PFSK-1 (cell line): Measurements from ENCODE around the gene CYP17A1.

Experiments
- FOXP2 ChIP-seq: optimal IDR thresholded peaks from 2 replicates; pipeline ENCODE3; 2011; ENCODE audit warnings: borderline replicate concordance, control low read depth, inconsistent platforms; ENCODE audit not compliant: insufficient read depth; ENCODE audit errors: extremely low read length, extremely low read depth
- POLR2AphosphoS5 ChIP-seq: IDR thresholded peaks from 2 replicates; pipeline ENCODE4 v1.6.1; 2012; ENCODE audit warnings: low read depth, mild to moderate bottlenecking, control low read depth, low read length, moderate library complexity
- SIN3A ChIP-seq: IDR thresholded peaks from 2 replicates; pipeline ENCODE4 v1.6.1; 2012; ENCODE audit warnings: mild to moderate bottlenecking, low read length, moderate library complexity, borderline replicate concordance; ENCODE audit not compliant: insufficient read depth
- TAF1 ChIP-seq: IDR thresholded peaks from 2 replicates; pipeline ENCODE4 v1.6.1; 2012; ENCODE audit warnings: low read length, control low read depth, borderline replicate concordance; ENCODE audit not compliant: insufficient read depth
- TF ChIP-seq, protein P1 (sequence below), 2 experiments: IDR thresholded peaks; 2 replicates each; pipeline versions ENCODE4 v1.6.1 to v1.8.0; 2011 to 2012; ENCODE audit warnings: low read depth in 2 of 2, low read length in 2 of 2, control low read depth in 1 of 2, inconsistent platforms in 1 of 2, mild to moderate bottlenecking in 1 of 2, moderate library complexity in 1 of 2; ENCODE audit not compliant: insufficient read depth in 1 of 2

CYP17A1 gene

DNA sequence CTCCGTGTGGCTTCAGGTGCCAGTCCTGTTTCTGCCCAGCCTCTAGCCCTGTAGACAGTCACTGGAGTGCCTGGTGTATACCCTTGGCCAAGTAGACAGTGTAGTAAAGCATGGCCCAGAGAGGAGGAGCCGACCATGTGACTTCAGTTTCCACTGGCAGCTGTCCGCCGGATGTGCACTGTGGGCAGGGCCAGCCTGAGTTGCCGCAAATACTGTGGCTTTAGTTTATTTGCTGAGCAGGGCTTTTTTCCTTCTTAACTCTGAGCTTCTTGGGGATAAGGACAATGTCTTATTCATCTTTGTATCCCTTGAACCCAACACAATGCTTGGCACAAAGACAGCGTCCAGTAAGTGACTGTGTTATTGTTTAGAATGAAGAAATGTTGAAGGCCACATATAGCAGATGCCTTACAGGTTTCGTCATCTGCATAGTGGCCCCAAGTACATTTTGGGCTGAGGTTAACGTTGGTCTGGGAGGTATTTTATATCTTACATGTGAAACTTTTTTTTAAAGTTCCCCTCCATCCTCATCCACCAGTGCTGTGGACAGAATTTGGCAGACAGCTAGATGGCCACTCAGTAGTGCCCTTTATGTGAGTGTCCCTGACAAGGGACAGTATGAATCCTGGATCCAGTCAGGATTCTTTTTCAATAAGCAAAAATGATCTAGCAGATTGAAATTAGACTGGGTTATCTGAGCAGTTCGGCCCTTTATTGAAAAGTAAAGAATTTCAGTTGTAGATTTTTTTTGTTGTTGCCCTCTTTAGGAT is 40.6 kb downstream of the CYP17A1 start:
- TF ChIP-seq POLR2AphosphoS5 = no peak
- no peak for TF ChIP-seq TAF1
- TF ChIP-seq, protein P1, sequence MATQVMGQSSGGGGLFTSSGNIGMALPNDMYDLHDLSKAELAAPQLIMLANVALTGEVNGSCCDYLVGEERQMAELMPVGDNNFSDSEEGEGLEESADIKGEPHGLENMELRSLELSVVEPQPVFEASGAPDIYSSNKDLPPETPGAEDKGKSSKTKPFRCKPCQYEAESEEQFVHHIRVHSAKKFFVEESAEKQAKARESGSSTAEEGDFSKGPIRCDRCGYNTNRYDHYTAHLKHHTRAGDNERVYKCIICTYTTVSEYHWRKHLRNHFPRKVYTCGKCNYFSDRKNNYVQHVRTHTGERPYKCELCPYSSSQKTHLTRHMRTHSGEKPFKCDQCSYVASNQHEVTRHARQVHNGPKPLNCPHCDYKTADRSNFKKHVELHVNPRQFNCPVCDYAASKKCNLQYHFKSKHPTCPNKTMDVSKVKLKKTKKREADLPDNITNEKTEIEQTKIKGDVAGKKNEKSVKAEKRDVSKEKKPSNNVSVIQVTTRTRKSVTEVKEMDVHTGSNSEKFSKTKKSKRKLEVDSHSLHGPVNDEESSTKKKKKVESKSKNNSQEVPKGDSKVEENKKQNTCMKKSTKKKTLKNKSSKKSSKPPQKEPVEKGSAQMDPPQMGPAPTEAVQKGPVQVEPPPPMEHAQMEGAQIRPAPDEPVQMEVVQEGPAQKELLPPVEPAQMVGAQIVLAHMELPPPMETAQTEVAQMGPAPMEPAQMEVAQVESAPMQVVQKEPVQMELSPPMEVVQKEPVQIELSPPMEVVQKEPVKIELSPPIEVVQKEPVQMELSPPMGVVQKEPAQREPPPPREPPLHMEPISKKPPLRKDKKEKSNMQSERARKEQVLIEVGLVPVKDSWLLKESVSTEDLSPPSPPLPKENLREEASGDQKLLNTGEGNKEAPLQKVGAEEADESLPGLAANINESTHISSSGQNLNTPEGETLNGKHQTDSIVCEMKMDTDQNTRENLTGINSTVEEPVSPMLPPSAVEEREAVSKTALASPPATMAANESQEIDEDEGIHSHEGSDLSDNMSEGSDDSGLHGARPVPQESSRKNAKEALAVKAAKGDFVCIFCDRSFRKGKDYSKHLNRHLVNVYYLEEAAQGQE (IDR thresholded peaks at IDR 0.05; ENCODE audit: insufficient read depth in 1 of 2, low read depth in 2 of 2, low read length in 2 of 2) = 0 out of 4 replicates have a peak, but pooled peaks of 1 of the 2 experiments have one; percentile 13
- peak; percentile 68; the same call in 1 of the 2 replicates for TF ChIP-seq SIN3A

DNA sequence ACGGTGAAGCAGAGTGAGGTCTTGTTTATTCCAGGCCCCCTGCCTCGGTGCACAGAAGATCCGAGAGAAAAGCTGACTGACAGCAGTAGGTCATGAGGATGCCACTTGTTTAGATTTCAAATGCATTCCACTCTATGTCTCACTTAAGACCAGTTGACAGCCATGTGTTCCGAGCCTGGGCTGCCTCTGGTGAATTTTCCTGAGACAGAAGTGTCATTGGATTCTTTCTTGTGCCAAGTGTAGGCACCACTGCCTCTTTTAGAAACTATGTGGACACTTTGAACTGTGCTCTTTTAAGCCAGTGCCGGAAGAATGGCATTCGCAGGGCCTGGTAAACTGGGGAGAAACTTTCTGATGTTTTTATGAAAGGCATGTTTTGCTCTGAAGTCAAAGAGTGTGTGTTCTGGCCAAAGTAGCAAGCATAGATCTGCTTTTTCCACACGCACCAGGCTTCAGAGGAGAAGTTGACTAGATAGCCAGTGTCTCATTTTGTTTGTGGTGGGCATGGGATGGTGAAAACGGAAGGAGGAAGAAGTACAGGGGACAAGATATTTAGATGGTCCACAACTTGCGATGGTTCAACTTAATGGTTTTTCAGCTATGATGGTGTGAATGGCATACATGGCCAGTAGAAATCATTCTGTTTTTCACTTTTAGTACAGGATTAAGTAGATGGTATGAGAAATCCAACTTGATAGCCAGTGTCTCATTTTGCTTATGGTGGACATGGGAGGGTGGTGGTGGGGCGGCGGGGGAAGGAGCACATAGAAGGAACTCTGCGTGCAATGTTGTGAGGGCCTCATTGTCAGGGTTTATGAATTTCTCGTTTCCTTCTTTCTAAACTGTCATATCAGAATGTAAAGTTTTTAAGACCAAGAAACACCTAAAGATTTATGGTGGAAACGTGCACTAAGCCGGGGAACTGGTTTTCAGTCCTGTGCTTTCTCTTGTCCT is 41.5 kb downstream of the CYP17A1 start:
- TF ChIP-seq SIN3A (no peak), FOXP2 (no peak), TAF1 (no peak), POLR2AphosphoS5 (no peak)
- TF ChIP-seq, protein P1 (IDR thresholded peaks at IDR 0.05; ENCODE audit: insufficient read depth in 1 of 2, low read depth in 2 of 2, low read length in 2 of 2) = no peak

- TF ChIP-seq, protein P1 (IDR thresholded peaks at IDR 0.05; ENCODE audit: insufficient read depth in 1 of 2, low read depth in 2 of 2, low read length in 2 of 2) = no peak
Observed at GRCh38 chr10:102791754-102792395, 45.3 kb downstream of the CYP17A1 start.

GRCh38 chr10:102785818-102786217 is 51.4 kb downstream of the CYP17A1 start:
- TF ChIP-seq SIN3A (no peak), FOXP2 (no peak), POLR2AphosphoS5 (no peak), TAF1 (no peak)
- TF ChIP-seq, protein P1 (IDR thresholded peaks at IDR 0.05; ENCODE audit: insufficient read depth in 1 of 2, low read depth in 2 of 2, low read length in 2 of 2) = no peak
